GM23338 (cell line): ENCODE measurements around the gene SLFN12L.

ENCODE experiments used
- EZH2 ChIP-seq: fragments of 200-600 bp; sonication (generic); IDR thresholded peaks from one replicate; pipeline ENCODE4 v1.8.0; 2017; ENCODE audit warnings: antibody characterized with exemption, mild to moderate bottlenecking, low read depth; ENCODE audit not compliant: unreplicated experiment
- TF ChIP-seq, protein P1 (sequence below), 2 experiments: fragments of 200-600 bp in 1 of 2; sonication (generic) in 1 of 2; conservative IDR thresholded peaks; 2 replicates each; pipeline versions ENCODE4 v1.5.1 to v1.6.1; 2016 to 2017; ENCODE audit warnings: antibody characterized with exemption in 2 of 2, low read depth in 2 of 2, mild to moderate bottlenecking in 2 of 2, moderate library complexity in 1 of 2

DNA sequence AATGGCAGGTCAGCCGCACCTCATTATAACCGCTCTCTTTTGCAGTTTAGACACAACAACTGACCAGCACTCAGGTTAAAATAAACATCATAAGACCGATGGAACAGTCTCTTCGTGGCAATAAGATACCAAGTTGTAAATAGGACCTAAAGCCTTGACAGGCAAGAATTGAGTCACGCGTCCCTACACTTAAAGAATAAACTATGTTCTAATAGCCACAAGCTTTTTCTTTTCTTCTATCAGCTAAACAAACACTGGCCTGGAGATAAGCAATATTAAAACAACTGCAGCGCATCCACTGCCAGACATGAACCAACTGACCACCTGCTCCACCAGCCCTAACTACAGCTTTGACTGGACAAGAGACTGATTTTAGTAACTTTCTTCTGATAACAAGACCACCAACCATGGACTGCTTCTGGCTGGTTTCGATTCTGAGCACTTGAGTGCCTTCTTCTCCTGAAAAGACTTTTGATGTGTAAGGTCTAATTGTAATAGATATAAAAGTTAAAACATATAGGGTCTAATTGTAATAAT, 17.5 kb downstream of the SLFN12L start:
- TF ChIP-seq, protein P1, sequence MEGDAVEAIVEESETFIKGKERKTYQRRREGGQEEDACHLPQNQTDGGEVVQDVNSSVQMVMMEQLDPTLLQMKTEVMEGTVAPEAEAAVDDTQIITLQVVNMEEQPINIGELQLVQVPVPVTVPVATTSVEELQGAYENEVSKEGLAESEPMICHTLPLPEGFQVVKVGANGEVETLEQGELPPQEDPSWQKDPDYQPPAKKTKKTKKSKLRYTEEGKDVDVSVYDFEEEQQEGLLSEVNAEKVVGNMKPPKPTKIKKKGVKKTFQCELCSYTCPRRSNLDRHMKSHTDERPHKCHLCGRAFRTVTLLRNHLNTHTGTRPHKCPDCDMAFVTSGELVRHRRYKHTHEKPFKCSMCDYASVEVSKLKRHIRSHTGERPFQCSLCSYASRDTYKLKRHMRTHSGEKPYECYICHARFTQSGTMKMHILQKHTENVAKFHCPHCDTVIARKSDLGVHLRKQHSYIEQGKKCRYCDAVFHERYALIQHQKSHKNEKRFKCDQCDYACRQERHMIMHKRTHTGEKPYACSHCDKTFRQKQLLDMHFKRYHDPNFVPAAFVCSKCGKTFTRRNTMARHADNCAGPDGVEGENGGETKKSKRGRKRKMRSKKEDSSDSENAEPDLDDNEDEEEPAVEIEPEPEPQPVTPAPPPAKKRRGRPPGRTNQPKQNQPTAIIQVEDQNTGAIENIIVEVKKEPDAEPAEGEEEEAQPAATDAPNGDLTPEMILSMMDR (conservative IDR thresholded peaks at IDR 0.05; ENCODE audit: low read depth in 2 of 2), result no peak
- TF ChIP-seq EZH2, result no peak
